Activated CD4-positive, alpha-beta T cell treated with anti-CD3 and anti-CD28 coated beads, Interleukin-2, amount 50 U/mL, for 4 hours (primary cell): ENCODE data around the gene NR1H4.
"Not testable (repeated sequence)": the region's sequence is repeated elsewhere in the genome, so short reads cannot be mapped to it uniquely, and the experiment has no call there.

ENCODE experiments used
- DNase-seq, 2 experiments: peaks; one replicate each; pipeline ENCODE4 v3.0.0-alpha.2; 2020

Gene NR1H4

DNA sequence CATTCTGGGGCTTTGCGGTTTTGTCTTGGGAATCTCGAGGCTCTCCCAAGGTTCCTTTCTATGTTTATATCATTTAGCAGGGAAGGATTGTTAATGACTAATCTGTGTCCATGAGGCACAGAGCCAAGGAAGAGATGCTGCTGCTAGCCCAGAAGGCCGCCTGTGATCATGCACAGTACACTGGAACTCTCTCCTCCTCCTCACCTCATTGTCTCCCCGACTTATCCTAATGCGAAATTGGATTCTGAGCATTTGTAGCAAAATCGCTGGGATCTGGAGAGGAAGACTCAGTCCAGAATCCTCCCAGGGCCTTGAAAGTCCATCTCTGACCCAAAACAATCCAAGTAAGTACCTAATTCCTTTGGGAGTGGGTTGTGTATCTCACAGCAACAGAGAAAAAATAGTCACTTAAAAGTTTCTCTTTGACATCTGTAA, at the start of gene NR1H4:
NR1H4 (plus strand) TSS at position 151 of the 435 bp plus-strand sequence. CDS start 19,458 bp downstream, outside the sequence.
- no peak for DNase-seq

- no peak for DNase-seq
These were observed 47.5 kb upstream of the NR1H4 start for GRCh38 chr12:100426145-100426544.

- no peak for DNase-seq
These were observed 46.6 kb upstream of the NR1H4 start for GRCh38 chr12:100427078-100427477.

DNA sequence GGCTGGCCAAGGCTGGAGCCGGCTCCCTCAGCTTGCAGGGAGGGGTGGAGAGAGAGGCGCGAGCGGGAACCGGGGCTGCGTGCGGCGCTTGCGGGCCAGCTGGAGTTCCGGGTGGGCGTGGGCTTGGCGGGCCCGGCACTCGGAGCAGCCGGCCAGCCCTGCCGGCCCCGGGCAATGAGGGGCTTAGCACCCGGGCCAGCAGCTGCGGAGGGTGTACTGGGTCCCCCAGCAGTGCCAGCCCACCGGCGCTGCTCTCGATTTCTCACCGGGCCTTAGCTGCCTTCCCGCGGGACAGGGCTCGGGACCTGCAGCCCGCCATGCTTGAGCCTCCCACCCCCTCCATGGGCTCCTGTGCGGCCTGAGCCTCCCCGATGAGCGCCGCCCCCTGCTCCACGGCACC, 43.4 kb upstream of the NR1H4 start:
- not testable (repeated sequence) for DNase-seq

DNA sequence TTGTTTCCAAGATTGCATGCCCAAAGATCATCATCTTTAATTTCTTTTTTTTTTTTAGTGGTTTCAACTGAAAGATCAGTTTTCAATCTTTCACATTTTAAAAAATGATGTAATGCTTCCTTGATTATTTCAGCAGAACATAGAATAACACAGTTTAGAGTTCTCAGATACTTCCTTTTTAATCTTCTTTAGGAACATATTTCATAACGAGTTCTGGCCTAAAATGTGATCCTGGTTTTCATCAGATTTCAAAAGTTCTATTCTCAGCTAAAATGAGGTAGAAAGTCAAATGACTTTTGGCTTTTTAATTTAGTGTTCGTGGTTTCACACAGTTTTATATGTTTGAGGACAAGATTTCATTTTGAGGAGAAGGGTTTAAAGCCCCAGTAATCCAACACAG, 40.0 kb upstream of the NR1H4 start:
- DNase-seq: no peak

DNA sequence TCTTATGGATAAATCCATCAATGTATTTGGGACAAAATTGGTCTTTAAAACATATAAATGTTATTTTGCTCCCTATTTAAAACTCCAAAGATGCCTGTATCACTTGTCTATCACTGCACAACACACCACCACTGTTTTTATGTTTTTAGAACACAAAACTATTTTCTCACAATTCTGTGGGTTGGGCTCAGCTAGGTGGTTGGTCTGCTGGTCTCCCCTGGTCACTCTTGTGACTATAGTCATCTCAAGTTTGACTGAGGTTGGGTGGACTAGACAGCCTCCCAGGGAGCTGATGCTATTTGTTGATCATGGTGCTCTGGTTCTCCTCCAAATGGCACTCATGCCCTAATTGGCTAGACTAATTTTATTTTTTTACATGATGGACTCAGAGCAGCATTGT, 39.5 kb upstream of the NR1H4 start:
- DNase-seq: no peak

DNA sequence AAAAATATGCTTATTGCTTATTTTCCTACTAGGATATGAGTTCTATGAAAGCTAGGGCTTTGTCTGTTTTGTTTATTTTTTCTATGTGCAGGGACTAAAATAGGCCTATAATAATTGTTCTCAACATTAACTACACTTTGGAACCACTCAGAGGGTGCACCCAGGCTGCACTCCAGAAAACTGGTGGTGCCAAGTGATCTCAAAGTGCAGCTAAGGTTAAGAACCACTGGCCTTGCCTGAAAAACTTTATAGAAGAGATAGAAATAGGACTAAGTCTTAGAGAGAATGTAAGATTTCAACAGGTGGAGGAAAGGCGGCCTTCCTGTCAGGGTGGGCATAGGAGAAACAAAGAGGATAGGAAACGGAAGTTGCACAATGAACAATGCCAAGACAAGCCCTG, 37.7 kb upstream of the NR1H4 start:
- no peak for DNase-seq

DNA sequence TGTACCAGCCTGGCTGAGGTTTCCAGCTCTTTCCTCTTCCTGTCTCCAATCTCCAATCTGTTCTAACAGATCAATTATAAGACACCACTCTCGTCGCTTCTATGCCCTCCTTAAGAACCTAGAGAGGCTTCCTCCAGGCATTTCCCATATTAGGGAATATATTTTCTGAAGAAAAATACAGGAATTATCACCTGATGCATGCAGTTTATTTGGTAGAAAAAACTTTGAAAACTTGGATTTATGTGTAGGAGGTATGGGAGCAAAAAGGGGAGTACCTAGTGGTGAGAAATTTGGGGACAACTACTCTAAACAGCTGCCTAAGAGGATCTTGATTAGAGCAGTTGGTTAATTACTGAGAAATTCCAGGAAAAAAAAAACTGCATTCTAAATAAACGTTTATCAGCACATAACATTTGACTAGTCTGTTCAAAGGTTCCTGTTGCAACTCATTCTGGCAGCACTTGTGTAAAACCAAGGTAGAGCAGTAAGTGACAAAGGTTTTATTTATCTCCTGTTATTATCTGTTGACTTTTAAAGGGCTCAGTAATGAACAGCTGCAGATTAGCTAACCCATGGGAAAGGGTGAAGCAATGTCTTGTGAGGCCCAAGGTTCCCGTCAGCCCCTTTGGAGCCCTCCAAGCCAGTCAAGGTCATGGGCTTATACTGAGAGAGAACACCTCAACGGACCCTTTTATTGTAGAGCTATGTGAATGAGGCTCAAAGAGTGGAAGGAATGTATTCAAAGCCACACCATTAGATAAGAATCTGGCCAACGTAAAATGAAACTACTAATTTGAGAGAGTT, 36.4 kb upstream of the NR1H4 start:
- no peak for DNase-seq

- DNase-seq: no peak
These were observed 33.9 kb upstream of the NR1H4 start for GRCh38 chr12:100439797-100440196.

GRCh38 chr12:100442403-100442802, 31.3 kb upstream of the NR1H4 start:
- DNase-seq: no peak

DNA sequence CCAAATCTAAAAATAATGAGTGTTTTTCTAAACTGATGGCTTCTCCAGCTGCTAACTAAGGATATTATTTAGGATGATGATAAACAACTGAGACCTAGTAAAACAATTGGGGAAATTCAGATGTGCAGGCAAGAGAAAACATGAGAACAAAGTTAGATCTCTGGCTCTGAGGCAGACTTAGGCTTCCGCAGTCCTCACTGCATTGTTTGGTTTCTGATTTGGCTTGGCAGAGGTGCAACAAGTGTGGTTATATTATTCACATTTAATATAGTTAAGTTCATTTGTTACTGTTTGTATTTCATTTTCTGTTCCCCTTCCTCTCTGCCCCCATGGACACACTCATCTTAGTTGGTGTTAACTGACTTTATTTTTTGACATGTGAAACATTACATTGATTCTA, 30.2 kb upstream of the NR1H4 start:
- no peak for DNase-seq

DNA sequence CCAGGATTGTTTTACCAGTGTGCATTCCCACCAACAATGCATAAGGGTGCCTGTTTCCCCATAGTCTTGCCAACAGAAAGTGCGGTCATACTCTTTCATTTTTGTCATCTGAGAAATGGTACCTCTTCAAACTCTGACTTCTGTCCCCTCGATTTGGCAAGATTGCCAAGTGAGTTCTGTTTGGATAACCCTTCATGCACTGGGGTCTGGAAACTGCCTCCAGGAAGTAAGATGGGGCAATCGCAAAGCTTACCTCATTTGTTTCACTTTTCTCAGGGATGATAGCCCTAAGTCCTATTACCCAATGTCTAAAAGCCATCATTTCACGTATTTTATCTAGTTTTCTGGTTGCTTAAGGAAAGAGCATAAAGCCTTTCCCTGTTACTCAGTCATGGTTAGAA, 28.6 kb upstream of the NR1H4 start:
- no peak for DNase-seq

DNA sequence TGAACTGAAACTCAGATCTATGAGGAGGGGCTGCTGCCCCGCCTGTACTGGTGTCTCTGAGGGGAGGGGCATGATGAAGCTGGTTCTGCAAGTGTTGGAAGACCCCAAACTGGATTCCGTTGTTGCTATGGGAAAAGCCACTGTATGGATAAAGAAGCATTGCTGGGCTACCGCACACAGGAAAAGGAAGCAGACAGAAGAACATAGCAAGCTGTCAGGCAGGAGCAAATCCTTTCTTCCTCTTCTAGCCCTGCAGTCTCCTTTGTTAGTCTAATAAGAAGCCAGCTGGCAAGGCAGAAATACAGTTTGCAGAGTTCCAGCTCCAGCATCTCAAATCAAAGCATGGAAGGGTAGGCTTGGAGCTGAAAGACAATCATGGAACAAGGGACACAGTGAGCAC, 26.3 kb upstream of the NR1H4 start:
- no peak for DNase-seq

DNA sequence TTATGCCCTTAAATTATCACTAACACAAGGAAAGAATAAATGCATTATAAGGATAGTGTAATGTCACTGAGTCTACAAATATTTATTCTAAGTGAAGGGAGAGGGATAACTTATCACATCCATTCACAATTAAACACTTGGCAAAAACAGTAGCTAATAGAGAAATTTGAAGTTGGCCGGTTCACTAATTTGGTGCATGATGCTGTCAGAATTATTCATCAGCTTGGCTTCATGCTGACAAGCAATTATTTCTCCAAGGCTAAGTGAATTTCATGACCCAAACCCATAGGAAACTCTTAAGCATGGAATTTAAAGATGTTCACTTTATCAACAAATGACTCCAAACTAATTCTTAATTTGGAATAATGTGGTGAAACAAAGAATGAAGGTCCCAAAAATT, 25.0 kb upstream of the NR1H4 start:
- no peak for DNase-seq

GRCh38 chr12:100450735-100451134, 22.9 kb upstream of the NR1H4 start:
- no peak for DNase-seq

GRCh38 chr12:100453951-100454350, 19.7 kb upstream of the NR1H4 start:
- DNase-seq: no peak

DNA sequence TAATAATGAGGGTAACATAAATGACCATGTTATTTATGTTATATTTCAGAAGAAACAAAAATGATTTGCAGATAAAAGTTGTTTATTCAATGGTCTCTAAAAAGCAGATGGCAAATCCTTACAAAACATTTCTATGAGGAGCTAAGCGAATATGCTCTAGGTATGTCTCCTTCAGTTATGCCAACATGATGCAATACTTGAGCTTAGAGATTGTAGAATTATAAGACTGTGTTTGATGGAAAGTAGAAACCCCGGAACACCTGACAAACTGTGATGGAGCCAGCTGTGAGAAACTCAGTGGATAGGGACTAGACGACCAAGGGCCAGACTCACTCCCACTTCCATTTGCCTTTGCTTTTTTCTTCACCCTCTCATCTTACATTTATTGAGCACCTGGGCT, 17.8 kb upstream of the NR1H4 start:
- no peak for DNase-seq

GRCh38 chr12:100458191-100458590, 15.5 kb upstream of the NR1H4 start:
- DNase-seq: no peak

- DNase-seq: no peak
These were observed 13.0 kb upstream of the NR1H4 start for GRCh38 chr12:100460702-100461101.

DNA sequence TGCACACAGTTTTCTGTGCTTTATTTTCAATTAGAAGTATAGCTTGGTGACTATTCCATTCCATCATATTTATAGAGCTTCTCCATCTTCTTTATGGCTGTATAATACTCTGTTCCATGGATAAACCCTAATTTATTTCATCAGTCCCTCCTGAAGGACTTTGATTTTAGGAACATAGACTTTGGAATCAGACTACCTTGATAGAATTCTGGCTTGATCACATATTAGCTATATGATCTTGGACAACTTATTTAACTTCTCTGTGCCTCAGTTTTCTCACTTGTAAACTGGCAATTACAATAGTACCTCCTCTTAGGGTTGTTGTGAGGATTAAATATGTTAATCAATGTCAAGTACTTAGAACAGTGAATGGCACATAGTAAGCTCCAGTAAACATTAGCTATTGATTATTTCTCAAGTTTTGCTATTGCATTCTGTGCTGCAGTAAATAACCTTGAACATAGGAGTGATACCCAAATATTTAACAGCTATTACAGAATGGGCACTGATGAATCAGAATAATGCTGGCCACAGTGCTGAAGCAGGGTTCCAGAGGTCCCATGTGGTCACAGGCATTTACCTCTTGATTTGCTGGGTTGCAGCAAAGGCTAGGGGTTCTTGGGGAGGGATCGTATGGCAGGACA, 12.2 kb upstream of the NR1H4 start:
- DNase-seq: no peak

- DNase-seq: no peak
These were observed 10.0 kb upstream of the NR1H4 start for GRCh38 chr12:100463661-100464060.

DNA sequence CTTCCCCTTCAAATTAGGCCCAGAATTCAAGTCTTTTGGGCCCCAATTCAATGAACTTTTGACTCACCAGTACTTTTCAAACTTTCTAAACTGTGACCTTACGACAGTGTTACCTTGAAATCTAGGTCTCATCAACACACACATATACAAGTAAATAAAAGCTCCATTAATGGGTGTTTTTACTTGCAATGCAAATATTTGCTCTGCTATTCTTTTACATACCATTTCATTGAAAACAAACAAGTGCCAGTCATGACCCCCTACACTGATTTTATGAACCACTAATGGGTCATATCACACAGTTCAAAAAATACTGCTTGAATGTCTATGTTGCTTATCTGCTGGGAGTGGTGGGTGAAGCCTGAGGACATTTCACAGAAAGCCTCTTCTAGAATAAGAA, 9.1 kb upstream of the NR1H4 start:
- DNase-seq: no peak

- DNase-seq: no peak
These were observed 5.5 kb upstream of the NR1H4 start for GRCh38 chr12:100468126-100468525.

DNA sequence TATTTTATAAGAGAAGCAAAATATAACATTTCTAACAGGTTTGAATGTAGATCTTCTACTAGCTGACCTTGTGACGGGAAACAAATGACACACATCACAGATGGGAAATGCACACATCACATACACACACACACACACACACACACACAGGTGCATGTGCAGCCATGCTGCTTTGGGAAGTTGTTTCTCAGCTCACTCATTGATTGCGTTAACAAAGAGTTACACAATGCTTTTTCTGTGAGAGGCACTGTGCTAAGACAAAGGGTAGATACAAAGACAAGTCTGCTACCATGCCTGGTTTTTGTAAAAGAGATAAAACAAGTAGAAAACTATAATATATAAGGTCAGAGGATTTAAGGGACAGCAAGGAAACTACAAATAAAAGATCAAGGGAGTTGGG, 1.3 kb upstream of the NR1H4 start:
- no peak for DNase-seq
